ENCODE measurements around the gene GPR62.

GPR62 gene

GRCh38 chr3:51943451-51944391, 11.5 kb upstream of the GPR62 start:
- no peak for ATAC-seq (ENCODE audit: insufficient read depth, low read depth)
- Histone ChIP-seq H4K20me1 (ENCODE audit: insufficient read depth, low read length) (peaks cover 9% of the 10 kb centered on the region), H3K9ac (ENCODE audit: low read depth, low read length) (peak overlapping the region; percentile 95), H3K4me2 (ENCODE audit: insufficient read depth, low read length) (peak overlapping the region; percentile 97), H3K79me2 (ENCODE audit: insufficient read depth, low read length) (peaks cover 32% of the 10 kb centered on the region), H3K4me1 (ENCODE audit: insufficient read depth, low read length) (peaks cover 41% of the 10 kb centered on the region), H3K27me3 (ENCODE audit: insufficient read depth, low read length, poor library complexity) (no peaks in the 10 kb centered on the region), H3K27ac (ENCODE audit: low read length) (peak overlapping the region; percentile 93; the same call in 1 of the 2 replicates), H3K9me3 (ENCODE audit: insufficient read depth, low read length, severe bottlenecking) (no peaks in the 10 kb centered on the region), H3K4me3 (ENCODE audit: low read depth in 1 of 2, low read length in 2 of 2) (0 out of 4 replicates have a peak overlapping the region, but pooled peaks of 1 of the 2 experiments have one; percentile 79), H3K36me3 (ENCODE audit: insufficient read depth, low read length) (peaks cover 7% of the 10 kb centered on the region; the same call in 1 of the 2 replicates), H2AFZ (ENCODE audit: low read depth, low read length) (peak overlapping the region; percentile 98; the same call in 1 of the 2 replicates)
- no peak for TF ChIP-seq CTCF (IDR thresholded peaks at IDR 0.05; ENCODE audit: borderline replicate concordance, extremely low read depth, low read length, poor library complexity, severe bottlenecking)
- no peak for TF ChIP-seq EZH2 (IDR thresholded peaks at IDR 0.05; ENCODE audit: borderline replicate concordance, low read depth, low read length, severe bottlenecking)
- DNase-seq, result no peak

- H3K27me3 ChIP-seq (ENCODE audit: insufficient read depth, low read length, poor library complexity), result no peaks in the 10 kb centered on the region
- H3K79me2 ChIP-seq (ENCODE audit: insufficient read depth, low read length), result peaks cover 25% of the 10 kb centered on the region
Measured at GRCh38 chr3:51944451-51945021, 10.6 kb upstream of the GPR62 start.

GRCh38 chr3:51945031-51945840, 9.9 kb upstream of the GPR62 start:
- TF ChIP-seq CTCF (IDR thresholded peaks at IDR 0.05; ENCODE audit: borderline replicate concordance, extremely low read depth, low read length, poor library complexity, severe bottlenecking), result no peak
- no peak for TF ChIP-seq EZH2 (IDR thresholded peaks at IDR 0.05; ENCODE audit: borderline replicate concordance, low read depth, low read length, severe bottlenecking)
- H2AFZ ChIP-seq (ENCODE audit: low read depth, low read length), result no peak overlapping the region
- peaks cover 18% of the 10 kb centered on the region for H3K79me2 ChIP-seq (ENCODE audit: insufficient read depth, low read length)
- peaks cover 26% of the 10 kb centered on the region for H3K4me1 ChIP-seq (ENCODE audit: insufficient read depth, low read length)
- H3K36me3 ChIP-seq (ENCODE audit: insufficient read depth, low read length), result no peaks in the 10 kb centered on the region; the same call in 1 of the 2 replicates
- H3K4me3 ChIP-seq (ENCODE audit: low read depth in 1 of 2, low read length in 2 of 2), result no peak overlapping the region
- H3K27me3 ChIP-seq (ENCODE audit: insufficient read depth, low read length, poor library complexity), result no peaks in the 10 kb centered on the region
- no peak for DNase-seq
- no peaks in the 10 kb centered on the region for H3K9me3 ChIP-seq (ENCODE audit: insufficient read depth, low read length, severe bottlenecking)
- no peak overlapping the region for H3K4me2 ChIP-seq (ENCODE audit: insufficient read depth, low read length)
- peaks cover 2% of the 10 kb centered on the region; the same call in 1 of the 2 replicates for H4K20me1 ChIP-seq (ENCODE audit: insufficient read depth, low read length)
- no peak for ATAC-seq (ENCODE audit: insufficient read depth, low read depth)
- no peak overlapping the region for H3K9ac ChIP-seq (ENCODE audit: low read depth, low read length)
- H3K27ac ChIP-seq (ENCODE audit: low read length), result no peak overlapping the region

More at GRCh38 chr3:51944451-51945021, 10.6 kb upstream of the GPR62 start:
- DNase-seq (no peak), ATAC-seq (ENCODE audit: insufficient read depth, low read depth) (no peak)
- Histone ChIP-seq H3K36me3 (ENCODE audit: insufficient read depth, low read length) (no peaks in the 10 kb centered on the region; the same call in 1 of the 2 replicates), H3K4me2 (ENCODE audit: insufficient read depth, low read length) (no peak overlapping the region), H2AFZ (ENCODE audit: low read depth, low read length) (no peak overlapping the region), H4K20me1 (ENCODE audit: insufficient read depth, low read length) (peaks cover 2% of the 10 kb centered on the region; the same call in 1 of the 2 replicates), H3K4me3 (ENCODE audit: low read depth in 1 of 2, low read length in 2 of 2) (no peak overlapping the region), H3K27ac (ENCODE audit: low read length) (no peak overlapping the region), H3K9ac (ENCODE audit: low read depth, low read length) (no peak overlapping the region), H3K9me3 (ENCODE audit: insufficient read depth, low read length, severe bottlenecking) (no peaks in the 10 kb centered on the region), H3K4me1 (ENCODE audit: insufficient read depth, low read length) (peaks cover 33% of the 10 kb centered on the region)
- no peak for TF ChIP-seq EZH2 (IDR thresholded peaks at IDR 0.05; ENCODE audit: borderline replicate concordance, low read depth, low read length, severe bottlenecking)
- TF ChIP-seq CTCF (IDR thresholded peaks at IDR 0.05; ENCODE audit: borderline replicate concordance, extremely low read depth, low read length, poor library complexity, severe bottlenecking), result no peak

All from DND-41 (cell line).